HK-2 (cell line): ENCODE results near the gene PRKRA.
A peak's percentile ranks its signal among the peaks of the same experiment; 100 is the strongest.
"Not testable (repeated sequence)": the region's sequence is repeated elsewhere in the genome, so short reads cannot be mapped to it uniquely, and the experiment has no call there.

ENCODE experiments used
- DNase-seq: peaks from one replicate; pipeline ENCODE4 v3.0.0-alpha.2; 2018; ENCODE audit not compliant: unreplicated experiment

Gene PRKRA

DNA sequence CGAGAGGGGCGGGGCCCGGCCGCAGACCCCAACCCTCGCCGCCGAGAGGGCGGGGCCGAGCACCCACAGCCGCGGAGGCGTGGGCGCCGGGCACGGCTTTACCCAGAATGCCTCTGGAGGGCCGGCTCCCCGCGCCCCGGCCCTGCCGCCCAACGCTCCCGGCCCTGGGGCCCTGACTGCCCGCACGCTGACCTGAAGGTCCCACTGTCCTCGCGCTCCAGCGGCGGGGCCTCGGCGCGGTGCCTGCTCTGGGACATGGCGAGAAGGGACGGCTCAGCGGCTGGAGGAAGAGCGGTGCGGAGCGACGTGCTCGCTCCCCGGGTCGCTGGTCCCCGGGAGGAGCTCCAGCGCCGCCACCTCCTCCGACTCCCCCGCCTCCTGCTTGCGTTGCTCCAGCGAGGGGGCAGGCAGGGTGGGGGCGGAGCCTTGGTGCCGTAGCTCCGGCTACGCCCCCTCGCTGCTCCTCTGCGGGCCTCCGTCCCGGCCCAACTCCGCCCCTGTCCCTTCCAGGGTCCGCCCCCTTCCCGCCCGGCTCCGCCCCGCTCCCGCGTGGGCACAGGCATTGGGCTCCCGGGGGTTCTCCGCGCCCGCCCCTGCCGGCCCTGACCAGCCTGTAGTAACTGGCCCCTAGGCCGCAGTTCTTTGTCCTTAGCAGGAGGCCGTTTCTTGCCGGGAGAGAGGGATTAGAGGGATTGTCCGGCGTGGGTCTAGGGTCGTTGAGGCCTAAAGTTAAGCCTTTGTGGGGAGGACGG, at the start of gene PRKRA, which contains the start of gene PJVK:
PRKRA (minus strand) TSS at position 402 of the 752 bp plus-strand sequence; CDS start at position 257, 145 bp downstream.
PJVK (plus strand) TSS at position 605 of the 752 bp plus-strand sequence. CDS start 2,032 bp downstream, outside the sequence.
- DNase-seq: peak; percentile 98

DNA sequence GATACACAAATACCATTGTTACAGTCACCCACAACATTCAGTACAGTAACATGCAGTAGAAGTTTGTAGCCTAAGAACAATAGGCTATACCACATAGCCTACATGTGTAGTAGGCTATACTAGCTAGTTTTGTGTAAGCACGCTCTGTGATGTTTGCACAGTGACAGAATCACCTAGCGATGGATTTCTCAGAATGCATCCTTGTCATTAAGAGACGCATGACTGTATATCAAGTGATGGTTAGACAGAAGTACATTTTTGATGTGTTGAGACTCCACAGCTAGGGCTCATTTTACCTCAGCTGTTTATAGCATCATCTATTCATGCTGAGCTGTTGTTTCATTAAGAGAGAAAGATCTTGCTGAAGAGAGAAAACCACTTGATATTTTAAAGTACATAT, 48.7 kb upstream of the PRKRA start:
- DNase-seq: no peak

DNA sequence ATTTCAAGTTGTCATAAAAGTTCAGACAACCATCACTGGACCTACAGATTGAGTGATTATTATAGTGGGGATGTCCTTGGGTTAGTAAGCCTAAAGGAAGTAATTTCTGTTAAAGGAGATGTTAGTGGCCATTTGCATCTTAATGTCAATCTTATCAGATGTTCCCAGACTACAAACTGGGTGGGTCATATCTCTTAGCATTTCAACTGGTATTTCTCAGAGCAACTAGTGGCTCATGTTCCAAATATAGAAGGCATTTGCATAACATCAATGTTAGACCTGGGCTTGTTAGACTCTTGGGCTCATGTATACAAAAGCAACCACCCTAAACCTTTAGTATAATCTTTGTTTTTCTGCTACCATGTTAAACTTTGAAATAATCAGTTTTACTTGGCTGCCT, 47.2 kb upstream of the PRKRA start:
- no peak for DNase-seq

DNA sequence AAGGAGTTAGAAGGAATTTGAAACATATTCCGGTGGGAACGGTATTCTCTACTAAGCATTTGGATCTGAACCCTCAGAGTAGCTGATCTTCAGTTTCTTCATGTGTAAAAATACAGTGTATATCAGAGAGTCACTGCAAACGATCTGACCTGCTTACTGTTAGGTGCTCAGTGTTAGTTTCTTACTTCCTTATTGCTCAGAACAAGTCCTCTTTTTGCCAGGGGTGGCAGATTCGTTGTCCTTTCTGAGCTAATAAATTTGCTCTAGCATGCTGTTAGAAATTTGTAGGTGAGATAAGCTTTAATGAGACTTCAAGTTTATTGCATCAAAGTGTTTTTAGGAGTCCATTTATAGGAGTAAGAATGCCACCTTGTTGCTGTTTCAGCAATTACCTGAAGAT, 45.1 kb upstream of the PRKRA start:
- no peak for DNase-seq

DNA sequence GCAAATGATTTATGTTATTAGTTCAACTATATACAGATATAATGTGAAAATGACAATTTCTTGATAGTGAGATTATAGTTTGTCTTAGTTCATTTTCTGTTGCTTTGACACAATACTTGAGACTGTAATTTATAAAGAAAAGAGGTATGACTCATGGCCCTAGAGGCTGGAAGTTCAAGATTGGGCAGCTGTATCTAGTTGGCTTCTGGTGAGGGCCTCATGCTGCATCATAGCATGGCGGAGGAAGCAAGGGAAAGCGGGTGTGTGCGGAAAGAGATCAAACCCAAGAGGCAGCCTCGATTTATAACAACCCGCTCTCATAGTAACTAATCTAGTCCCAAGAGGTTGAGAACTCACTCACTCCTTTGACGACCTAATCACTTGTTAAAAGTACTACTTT, 40.6 kb upstream of the PRKRA start:
- DNase-seq: no peak

DNA sequence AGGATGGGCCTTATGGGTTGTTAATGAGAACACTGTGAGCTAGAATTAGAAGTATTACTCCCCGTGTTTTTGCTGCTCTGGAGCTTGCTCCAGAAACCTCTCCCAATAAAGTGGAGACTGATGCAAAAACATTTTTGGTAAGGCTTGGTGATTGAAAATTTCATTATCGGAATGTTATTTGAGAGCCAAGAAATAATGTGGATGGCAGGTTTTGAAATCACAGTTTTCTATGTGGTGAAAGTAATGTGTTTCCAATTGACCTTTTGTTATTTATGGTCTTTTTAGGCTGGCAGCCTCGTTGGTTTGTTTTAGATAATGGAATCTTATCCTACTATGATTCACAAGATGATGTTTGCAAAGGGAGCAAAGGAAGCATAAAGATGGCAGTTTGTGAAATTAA, 34.4 kb upstream of the PRKRA start:
- DNase-seq: no peak

DNA sequence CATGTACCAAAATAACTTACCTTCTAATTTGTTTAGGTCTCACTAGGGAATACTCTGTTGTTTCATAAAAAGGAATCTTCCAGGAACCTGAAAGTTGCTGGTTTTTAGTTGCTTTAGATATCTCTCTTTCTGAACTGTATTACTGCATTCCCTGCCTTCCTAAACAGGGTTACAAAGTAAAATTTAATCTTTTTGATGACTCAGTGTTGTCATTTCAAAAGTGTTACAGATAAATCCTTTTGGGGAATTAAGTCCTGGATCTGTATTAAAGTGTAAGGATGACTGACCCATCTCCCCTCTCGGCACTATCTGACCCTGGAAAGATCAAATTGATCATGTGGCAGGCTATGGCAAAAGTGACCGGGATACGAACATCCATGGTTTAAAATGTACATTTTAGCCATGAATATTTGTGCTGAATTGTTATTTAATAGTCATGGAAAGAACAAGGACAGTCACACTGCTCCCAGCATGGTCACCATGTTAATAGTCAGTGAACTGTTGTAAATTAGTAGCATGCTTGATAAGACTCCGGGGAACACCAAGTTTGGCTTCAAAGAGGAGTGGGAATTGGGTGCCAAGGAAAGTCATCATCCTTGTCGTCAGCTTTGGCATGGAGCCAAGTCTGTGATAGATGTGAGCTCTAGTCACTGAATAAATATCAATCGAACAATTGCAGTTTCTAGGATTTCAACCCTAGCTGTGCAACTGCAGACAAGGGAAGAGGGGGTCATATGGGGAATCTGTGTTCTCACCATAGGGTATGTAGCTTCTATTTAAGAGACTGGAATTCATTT, 33.5 kb upstream of the PRKRA start:
- no peak for DNase-seq

DNA sequence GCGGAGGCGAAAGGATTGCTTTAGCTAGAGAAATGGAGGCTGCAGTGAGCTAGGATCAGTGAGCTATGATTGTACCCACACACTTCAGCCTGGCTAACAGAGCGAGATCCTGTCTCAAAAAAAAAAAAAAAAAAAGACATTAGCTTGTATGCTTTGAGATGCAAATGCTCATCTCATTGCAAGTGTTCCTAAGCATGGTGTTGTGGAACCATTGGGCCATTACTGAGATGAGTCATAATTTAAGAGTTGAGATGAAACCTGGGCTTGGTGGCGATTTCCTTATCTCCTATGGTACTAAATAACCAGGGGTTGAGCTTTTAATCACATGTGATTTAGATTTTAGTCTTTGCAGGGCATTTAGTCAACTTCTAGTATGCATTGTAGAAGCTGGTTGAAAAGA, 31.5 kb upstream of the PRKRA start:
- no peak for DNase-seq

DNA sequence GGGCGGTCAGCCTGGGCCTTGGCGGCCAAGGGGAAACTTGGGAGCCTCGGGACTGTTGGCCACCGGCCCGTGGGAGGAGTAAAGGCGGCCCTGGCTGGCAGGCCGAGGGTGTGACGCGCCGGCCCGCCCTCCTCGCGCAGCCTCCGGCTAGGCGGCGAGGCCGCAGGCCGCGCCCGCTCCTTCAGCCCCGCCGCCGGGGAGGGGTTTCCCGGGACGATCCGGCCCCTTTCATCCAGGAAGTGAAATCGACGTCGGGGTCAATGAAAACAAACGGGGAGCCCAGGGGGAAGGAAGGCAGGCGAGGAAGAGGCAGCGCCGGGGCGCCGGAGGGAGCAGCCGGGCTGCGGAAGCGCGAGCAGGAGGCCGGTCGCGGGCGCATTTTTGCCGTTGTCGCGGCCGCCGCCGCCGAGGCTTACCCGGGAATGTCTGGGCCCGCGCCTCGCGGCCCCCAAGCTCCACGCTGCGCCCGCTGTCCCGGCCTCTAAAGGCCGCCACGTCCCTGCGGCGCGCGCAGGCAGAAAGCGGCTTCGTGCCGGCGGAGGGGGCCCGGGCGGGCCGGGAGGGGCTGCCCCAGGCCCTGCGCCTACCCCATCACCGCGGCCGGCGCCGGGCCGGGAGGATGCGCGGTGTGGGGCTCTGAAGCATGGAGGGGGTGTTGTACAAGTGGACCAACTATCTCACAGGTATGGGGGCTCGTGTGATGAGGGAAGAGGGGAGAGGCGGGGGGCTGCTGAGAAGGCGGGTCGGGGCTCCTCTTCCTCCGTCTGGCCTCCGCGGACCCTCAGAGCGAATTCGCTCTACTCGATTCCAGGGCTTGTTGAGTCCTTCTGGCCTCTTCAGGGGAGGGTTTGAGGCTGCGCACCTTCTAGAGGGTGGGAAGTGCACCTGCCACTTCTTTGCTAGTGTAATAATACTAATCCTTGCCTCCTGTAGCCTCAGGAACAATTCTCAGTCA, 29.5 kb upstream of the PRKRA start, which contains the start of gene PLEKHA3:
PLEKHA3 (plus strand) TSS at position 231 of the 955 bp plus-strand sequence; CDS start at position 644, 413 bp downstream.
- DNase-seq: peak; percentile 96

DNA sequence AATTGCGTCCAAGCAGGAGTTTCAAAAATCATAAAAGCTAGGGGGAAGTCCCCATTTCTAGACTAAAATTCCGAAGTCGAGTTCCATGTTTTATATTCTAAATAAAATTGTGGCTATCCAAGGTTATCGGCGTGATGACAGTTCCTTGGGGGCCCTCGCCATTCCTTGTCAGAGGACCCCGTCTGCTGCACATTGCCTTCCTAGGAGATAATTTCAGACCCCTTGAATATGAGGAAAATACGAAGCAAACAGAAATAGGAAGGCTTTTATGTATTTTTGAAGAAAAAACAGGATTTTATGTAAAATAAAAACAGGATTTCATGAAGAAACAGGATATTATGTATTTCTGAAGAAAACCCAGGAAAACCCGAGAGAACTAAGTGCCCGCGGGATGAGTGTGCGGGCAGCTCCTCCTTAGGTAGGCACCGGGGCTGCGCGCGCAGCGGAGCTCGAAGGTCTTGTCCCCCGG, 28.8 kb upstream of the PRKRA start:
- DNase-seq: peak; percentile 7

DNA sequence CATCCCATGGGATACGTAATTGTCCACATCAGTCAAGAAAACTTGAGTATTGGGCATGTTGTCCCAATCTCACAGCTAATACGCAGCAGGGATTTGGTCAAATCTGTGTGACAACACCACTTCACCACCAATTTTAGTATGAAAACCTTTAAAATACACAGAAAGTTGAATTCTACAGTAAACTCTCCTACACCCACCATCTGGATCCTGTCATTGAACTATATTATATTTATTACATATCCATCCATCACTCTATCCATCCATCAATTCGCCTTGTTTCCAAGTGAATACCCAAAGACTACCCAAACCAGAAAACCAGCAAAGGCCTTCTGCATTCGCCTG, 28.3 kb upstream of the PRKRA start:
- no peak for DNase-seq

DNA sequence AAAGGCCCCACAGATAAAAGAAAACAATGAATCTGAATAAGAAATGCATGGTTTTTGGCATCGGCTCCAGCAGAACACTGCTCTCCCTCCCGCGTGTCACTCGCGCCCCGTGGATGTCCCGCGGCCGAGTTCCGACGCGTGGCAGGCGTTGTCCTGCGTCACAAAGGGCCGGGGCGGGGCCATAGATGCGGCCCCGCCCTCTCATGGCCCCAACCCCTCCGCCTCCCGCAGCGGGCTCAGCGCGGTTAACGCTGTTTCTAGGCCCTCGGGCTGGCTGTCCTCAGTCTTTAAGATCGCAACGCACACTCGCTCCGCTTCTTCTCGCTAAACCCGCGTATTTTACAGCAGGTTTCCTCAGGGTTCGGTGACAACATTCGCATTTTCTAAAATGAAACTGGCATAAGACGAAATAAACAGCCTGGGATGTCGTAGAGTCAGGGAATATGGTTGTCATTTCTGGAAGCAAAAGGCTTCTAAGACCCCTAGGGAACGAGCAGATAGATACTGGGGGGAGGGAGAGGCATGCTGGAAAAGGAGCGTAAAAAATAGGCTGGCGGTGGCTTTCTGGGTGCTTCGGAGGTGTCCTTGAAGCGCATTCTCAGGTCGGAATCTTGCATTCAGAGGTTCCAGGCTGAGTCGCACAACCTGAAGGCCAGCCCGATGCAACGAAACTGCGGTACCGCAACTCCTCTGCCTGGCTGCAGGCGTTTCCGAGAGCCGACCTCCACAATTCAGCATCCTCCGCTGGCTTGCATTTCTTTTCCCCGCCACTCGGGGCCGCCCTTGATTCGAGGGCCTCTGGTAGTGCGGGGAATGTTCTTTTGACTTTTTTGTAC, 27.7 kb upstream of the PRKRA start, which contains the start of gene FKBP7:
FKBP7 (minus strand) TSS at position 162 of the 836 bp plus-strand sequence; CDS start at position 61, 101 bp downstream.
- DNase-seq: peak; percentile 87

DNA sequence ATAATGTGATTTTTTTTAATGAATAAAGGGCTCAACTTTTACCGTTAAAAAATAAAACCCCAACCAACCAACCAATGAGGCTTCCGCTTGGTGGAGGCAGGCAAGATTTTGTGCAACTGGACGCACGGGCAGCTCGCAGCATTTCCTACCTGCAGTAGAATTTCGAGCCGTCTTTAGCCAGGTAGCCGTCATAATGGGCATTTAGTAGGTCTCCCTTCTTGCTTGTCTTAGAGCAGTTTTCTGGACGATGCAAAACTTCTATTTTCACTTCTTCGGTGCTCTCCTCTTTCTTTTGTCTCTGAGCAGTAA, 27.1 kb upstream of the PRKRA start:
- DNase-seq: no peak

DNA sequence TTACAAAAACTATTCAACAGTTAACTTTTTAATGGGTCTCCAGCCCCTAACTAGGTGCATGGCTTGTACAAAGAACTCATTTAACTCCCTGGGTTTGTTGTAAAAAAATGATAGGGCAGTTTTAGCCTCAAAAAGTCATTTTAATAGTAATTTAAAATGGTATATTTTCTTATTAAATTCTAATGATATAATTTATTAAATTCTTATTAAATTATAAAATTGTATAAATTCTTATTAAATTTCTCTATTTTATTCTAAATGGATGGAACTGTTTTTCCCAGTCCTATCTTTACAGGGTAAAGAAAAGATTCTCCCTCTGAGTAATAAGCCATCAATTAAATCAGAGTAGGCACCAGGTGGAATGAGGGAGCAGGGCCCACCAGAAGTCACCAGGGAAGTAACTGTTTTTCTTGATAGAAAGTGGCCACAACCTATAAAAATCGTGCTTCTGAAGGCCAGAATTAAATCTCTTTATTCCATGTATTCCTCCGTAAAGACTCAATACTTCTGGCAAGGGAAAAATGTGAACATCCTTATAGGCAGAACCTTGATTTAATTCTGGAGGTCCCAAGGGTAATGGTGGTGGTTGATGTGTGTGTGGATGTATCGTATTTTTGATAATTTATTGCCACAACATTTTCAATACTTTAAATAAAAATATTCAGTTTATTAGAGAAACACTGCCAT, 26.6 kb upstream of the PRKRA start:
- no peak for DNase-seq

DNA sequence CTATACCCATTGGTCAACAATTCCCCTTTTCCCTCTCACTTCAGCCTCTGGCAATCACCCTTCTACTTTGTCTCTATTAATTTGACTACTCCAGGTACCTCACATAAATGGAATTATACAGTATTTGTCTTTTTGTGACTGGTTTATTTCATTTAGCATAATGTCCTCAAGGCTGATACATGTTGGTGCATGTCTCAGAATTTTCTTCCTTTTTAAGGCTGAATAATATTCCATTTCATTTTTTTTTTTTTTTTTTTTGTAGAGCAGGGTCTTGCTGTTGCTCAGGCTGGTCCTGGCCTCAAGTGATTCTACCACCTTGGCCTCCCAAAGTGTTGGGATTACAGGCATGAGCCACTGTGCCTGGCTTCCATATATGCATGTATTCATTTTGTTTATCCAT, 25.5 kb upstream of the PRKRA start:
- no peak for DNase-seq

DNA sequence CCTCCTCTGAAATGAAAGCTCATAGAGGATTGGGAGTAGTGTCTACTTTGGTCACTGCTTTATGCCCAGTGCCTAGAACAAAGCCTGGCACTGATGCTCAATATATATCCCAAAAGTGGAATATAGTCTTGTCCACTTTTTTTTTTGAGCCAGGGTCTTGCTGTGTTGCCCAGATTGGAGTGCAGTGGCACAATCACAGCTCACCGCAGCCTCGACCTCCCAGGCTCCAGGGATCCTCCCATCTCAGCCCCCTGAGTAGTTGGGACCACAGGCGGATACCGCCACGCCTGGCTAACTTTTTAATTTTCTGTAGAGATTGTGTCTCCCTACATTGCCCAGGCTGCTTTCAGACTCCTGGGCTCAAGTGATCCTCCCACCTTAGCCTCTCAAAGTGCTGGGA, 23.6 kb upstream of the PRKRA start:
- no peak for DNase-seq

DNA sequence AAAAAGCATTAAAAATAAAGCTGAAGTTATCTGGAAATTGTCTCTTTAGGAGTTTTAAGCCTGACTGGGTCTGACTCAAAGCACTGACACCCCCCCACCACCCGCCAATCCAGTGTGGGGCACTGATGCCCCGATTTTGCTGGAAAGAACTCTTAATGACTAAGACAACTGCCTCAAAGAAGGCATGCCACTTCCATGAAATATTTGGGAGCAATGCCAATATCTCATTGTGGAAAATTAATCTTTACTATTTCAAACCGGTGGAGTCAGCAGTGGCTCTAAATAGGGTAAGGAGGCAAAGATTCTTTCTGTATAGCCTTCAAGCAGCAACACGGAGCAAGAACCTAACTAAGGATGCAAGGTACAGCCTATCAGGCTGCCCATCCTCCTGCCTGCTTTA, 23.0 kb upstream of the PRKRA start:
- no peak for DNase-seq

DNA sequence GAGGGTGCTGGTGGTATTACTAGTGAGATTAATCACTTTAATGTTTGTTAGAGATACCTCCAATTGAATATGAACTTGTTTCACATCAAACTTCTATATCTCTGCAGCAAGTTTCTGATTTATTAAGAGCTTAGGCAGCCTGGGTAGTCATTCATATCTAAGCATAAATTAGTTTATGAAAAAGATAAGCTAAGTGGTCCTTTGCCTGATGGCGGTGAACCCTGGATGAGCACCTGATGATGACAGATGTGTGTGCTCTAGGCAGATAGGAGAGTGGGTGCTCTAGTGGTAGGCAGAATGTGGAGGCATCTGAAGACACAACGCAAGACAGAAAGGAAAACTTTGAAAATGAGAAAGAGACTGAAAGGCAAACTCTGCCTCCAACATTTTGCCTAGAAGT, 22.4 kb upstream of the PRKRA start:
- DNase-seq: no peak

DNA sequence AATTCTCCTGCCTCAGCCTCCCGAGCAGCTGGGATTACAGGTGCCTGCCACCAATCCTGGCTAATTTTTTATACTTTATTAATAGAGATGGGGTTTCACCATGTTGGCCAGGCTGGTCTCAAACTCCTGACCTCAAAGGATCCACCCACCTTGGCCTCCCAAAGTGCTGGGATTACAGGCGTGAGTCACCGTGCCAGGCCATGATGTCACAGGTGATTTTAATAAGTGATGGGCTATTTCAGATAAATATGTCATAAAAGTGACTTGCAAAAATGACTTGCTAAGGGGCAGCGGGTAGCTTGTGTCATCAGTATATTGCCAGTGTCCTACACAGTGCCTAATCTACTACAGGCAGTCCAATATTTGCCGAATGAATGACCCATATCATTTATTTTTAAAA, 20.3 kb upstream of the PRKRA start:
- DNase-seq: not testable (repeated sequence)

DNA sequence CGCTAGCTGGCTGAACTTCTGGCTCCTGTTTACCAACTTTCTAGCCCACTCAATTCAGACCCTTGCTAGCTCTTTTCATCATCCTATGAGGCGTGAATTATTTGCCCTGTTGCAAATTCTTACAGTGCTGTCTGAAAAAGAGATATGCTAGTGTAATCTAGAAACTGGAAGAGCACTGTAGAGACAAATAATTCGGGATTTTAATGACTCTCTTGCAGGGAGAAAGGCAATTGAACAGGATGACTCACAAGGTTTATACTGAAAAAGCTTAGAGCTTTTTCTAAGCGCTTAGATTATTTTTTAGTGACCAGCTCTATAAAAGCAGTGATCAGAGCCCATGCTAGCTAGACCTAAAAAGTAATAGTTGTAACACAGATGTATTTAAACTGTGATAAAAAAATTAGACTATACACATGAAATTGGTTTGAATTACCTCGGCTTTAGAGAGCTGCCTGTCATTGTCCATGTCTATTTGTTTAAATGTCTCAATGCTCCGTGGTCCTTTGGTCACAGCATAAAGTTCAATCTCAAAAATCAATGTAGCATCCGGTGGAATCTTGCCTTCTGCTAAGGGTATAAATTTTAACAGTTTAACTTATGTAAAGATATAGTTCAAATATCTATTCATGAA, 18.4 kb upstream of the PRKRA start:
- no peak for DNase-seq
